Measurements from ENCODE around the gene NTNG1.

The NTNG1 gene

GRCh38 chr1:107135463-107135862 is 5.4 kb upstream of the NTNG1 start:
- peak; percentile 93 to 99 for TF ChIP-seq REST (IDR thresholded peaks at IDR 0.05; ENCODE audit: insufficient read depth in 1 of 2, low read depth in 2 of 2, low read length in 2 of 2)
- no peak for TF ChIP-seq TAF1 (IDR thresholded peaks at IDR 0.05; ENCODE audit: borderline replicate concordance, insufficient read depth, low read length)

GRCh38 chr1:107138166-107138565 is 2.7 kb upstream of the NTNG1 start:
- TF ChIP-seq SIN3A (IDR thresholded peaks at IDR 0.05; ENCODE audit: borderline replicate concordance, insufficient read depth, low read length) (no peak), FOXP2 (optimal IDR thresholded peaks at IDR 0.05; ENCODE audit: borderline replicate concordance, extremely low read depth, extremely low read length, insufficient read depth) (no peak), TAF1 (IDR thresholded peaks at IDR 0.05; ENCODE audit: borderline replicate concordance, insufficient read depth, low read length) (no peak), POLR2AphosphoS5 (IDR thresholded peaks at IDR 0.05; ENCODE audit: low read depth, low read length) (no peak), REST (IDR thresholded peaks at IDR 0.05; ENCODE audit: insufficient read depth in 1 of 2, low read depth in 2 of 2, low read length in 2 of 2) (no peak)

GRCh38 chr1:107138767-107139445 is 1.9 kb upstream of the NTNG1 start:
- TF ChIP-seq TAF1 (IDR thresholded peaks at IDR 0.05; ENCODE audit: borderline replicate concordance, insufficient read depth, low read length): no peak
- TF ChIP-seq SIN3A (IDR thresholded peaks at IDR 0.05; ENCODE audit: borderline replicate concordance, insufficient read depth, low read length): no peak
- TF ChIP-seq POLR2AphosphoS5 (IDR thresholded peaks at IDR 0.05; ENCODE audit: low read depth, low read length): no peak
- TF ChIP-seq REST (IDR thresholded peaks at IDR 0.05; ENCODE audit: insufficient read depth in 1 of 2, low read depth in 2 of 2, low read length in 2 of 2): no peak
- TF ChIP-seq FOXP2 (optimal IDR thresholded peaks at IDR 0.05; ENCODE audit: borderline replicate concordance, extremely low read depth, extremely low read length, insufficient read depth): no peak

- TF ChIP-seq SIN3A (IDR thresholded peaks at IDR 0.05; ENCODE audit: borderline replicate concordance, insufficient read depth, low read length): no peak
- peak; percentile 78 for TF ChIP-seq FOXP2 (optimal IDR thresholded peaks at IDR 0.05; ENCODE audit: borderline replicate concordance, extremely low read depth, extremely low read length, insufficient read depth)
- no peak for TF ChIP-seq REST (IDR thresholded peaks at IDR 0.05; ENCODE audit: insufficient read depth in 1 of 2, low read depth in 2 of 2, low read length in 2 of 2)
- TF ChIP-seq POLR2AphosphoS5 (IDR thresholded peaks at IDR 0.05; ENCODE audit: low read depth, low read length): no peak
- no peak for TF ChIP-seq TAF1 (IDR thresholded peaks at IDR 0.05; ENCODE audit: borderline replicate concordance, insufficient read depth, low read length)
Measured at GRCh38 chr1:107139833-107140702, 771 bp upstream of the NTNG1 start.
